Measurements from ENCODE around the gene LDLRAD4.

LDLRAD4 gene

GRCh38 chr18:13520306-13520705 is 301.7 kb downstream of the LDLRAD4 start:
- H3K4me3 ChIP-seq (ENCODE audit: low read depth, low read length) = no peak overlapping the region
- no peak for TF ChIP-seq CTCF (IDR thresholded peaks at IDR 0.05; ENCODE audit: low read depth, low read length)

DNA sequence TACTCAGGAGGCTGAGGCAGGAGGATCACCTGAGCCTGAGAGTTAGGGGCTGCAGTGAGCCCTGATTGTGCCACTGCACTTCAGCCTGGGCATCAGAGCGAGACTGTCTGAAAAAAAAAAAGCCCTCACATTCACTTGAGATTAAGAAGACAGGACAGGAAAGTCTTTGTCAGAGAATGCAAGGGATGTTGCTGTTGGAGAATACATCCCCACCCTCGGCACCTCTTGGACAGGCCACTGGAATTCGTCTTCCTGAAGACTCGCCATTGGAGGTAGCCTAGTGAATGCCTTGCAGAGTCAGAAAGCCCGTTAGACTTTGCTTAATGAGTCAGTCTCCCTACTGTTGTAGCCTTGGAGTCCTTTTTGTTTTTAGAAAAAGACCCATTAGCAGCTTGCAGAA is 302.2 kb downstream of the LDLRAD4 start:
- no peak for TF ChIP-seq CTCF (IDR thresholded peaks at IDR 0.05; ENCODE audit: low read depth, low read length)
- H3K4me3 ChIP-seq (ENCODE audit: low read depth, low read length) = no peak overlapping the region

GRCh38 chr18:13521418-13521817 is 302.9 kb downstream of the LDLRAD4 start:
- no peak for TF ChIP-seq CTCF (IDR thresholded peaks at IDR 0.05; ENCODE audit: low read depth, low read length)
- no peak overlapping the region for H3K4me3 ChIP-seq (ENCODE audit: low read depth, low read length)

DNA sequence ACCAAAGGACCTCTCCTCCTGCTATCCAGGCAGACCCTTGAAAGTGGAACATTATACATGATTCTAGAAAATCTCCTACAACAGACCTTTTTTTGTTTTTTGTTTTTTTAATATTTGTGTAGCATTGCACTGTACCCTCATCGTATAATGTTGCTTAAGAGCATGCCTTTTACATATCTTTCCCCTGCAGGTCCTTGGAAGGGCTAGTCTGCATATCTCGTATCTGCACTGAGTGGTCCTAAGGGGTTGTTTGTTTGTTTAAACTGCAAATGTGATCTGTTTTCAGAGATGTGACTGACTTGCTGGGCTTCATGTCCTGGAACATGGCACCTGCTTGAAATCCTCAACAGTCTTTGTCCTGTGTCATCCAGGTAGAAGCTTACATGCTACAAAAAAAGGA is 303.7 kb downstream of the LDLRAD4 start:
- no peak overlapping the region for H3K4me3 ChIP-seq (ENCODE audit: low read depth, low read length)

DNA sequence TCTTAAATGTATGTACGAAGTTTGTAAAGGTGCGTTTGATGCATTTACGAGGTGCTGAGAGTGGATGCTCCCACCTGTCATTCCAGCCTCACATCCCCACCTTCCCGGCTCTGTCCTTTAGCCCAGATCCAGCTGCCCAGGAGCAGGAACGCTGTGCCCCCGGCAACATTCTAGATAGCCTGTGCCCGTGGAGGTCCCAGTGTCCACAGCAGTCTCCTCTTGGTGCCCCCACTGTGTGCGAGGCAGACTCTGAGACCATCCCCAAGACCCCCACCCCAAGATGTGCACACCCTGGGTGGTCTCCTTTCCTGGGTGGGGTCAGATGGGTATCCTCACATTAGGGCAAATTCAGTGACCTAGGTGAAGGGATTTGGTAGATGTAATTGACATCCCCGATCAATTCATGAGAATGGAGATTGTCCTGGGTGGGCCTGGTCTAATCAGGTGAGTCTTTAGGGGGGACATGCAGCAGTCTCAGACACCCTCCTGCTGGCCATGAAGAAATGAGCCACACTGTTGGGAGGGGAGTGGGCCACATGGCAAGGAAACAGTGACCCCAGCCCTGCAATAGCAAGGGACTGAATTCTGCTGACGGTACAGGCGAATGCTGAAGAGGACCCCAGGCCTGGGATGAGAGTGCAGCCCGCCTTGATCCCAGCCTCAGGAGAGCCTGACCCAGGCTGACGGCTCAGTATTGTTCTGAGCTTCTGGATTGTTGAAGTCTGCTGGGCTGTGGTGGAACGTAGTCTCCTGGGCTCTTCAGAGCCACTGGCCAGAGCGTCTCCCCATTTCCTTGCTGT is 304.5 kb downstream of the LDLRAD4 start:
- TF ChIP-seq CTCF (IDR thresholded peaks at IDR 0.05; ENCODE audit: low read depth, low read length) = no peak

More for the DNA sequence above, 303.7 kb downstream of the LDLRAD4 start:
- TF ChIP-seq CTCF (IDR thresholded peaks at IDR 0.05; ENCODE audit: low read depth, low read length) = no peak

GRCh38 chr18:13524054-13524453 is 305.5 kb downstream of the LDLRAD4 start:
- TF ChIP-seq CTCF (IDR thresholded peaks at IDR 0.05; ENCODE audit: low read depth, low read length) = no peak

More for the DNA sequence above, 304.5 kb downstream of the LDLRAD4 start:
- H3K4me3 ChIP-seq (ENCODE audit: low read depth, low read length) = no peak overlapping the region

GRCh38 chr18:13524811-13525210 is 306.3 kb downstream of the LDLRAD4 start:
- no peak overlapping the region for H3K4me3 ChIP-seq (ENCODE audit: low read depth, low read length)
- TF ChIP-seq CTCF (IDR thresholded peaks at IDR 0.05; ENCODE audit: low read depth, low read length) = no peak

More at GRCh38 chr18:13524054-13524453, 305.5 kb downstream of the LDLRAD4 start:
- H3K4me3 ChIP-seq (ENCODE audit: low read depth, low read length) = no peak overlapping the region
